ENCODE data around the gene UBE2C. TPM values are rescaled to one million over a fixed set of nuclear protein-coding genes. Genes with fewer than 3 reads are reported as not detected.

The UBE2C gene
- total RNA-seq (2014; rRNA removed; shearing (Covaris generic)): 200 and 242 TPM in 2 replicates

GRCh38 chr20:45812157-45813005, at the start of gene UBE2C:
Gene UBE2C, plus strand, starts transcription at chr20:45812644. Its CDS starts 52 bp downstream, at chr20:45812696.

GRCh38 chr20:45827030-45827652, 14.7 kb downstream of the UBE2C start, which contains the start of gene TNNC2:
Gene TNNC2, minus strand, starts transcription at chr20:45827312. Its CDS starts 64 bp downstream, at chr20:45827248.

GRCh38 chr20:45833030-45833882, 20.8 kb downstream of the UBE2C start, which contains the start of gene SNX21:
Gene SNX21, plus strand, starts transcription at chr20:45833799. Its CDS starts 121 bp downstream, at chr20:45833920.

GRCh38 chr20:45857114-45857881, 44.9 kb downstream of the UBE2C start, which contains the start of the genes ACOT8 and ZSWIM3:
Gene ACOT8, minus strand, starts transcription at chr20:45857392. Its CDS starts 77 bp downstream, at chr20:45857315.
Gene ZSWIM3, plus strand, starts transcription at chr20:45857614. Its CDS starts 212 bp downstream, at chr20:45857826.

Small RNAs within 50 kb of the gene (small RNA-seq; reads per million reads assigned to genes)
- not detected for gene RNU6ATAC38P

Other genes starting within 250 kb of the UBE2C start
- gene WFDC8, start 233.4 kb upstream of the UBE2C start, total RNA-seq (2014; rRNA removed; shearing (Covaris generic)): not detected in 2 replicates
- not detected in 2 replicates for gene WFDC10A, start 182.9 kb upstream of the UBE2C start, total RNA-seq (2014; rRNA removed; shearing (Covaris generic))
- not detected in 2 replicates for gene WFDC9, start 181.4 kb upstream of the UBE2C start, total RNA-seq (2014; rRNA removed; shearing (Covaris generic))
- not detected in 2 replicates for gene WFDC11, start 142.4 kb upstream of the UBE2C start, total RNA-seq (2014; rRNA removed; shearing (Covaris generic))
- not detected in 2 replicates for gene WFDC13, start 110.6 kb upstream of the UBE2C start, total RNA-seq (2014; rRNA removed; shearing (Covaris generic))
- not detected in 2 replicates for gene WFDC10B, start 107.6 kb upstream of the UBE2C start, total RNA-seq (2014; rRNA removed; shearing (Covaris generic))
- gene SPINT4, start 90.3 kb upstream of the UBE2C start, total RNA-seq (2014; rRNA removed; shearing (Covaris generic)): not detected in 2 replicates
- gene WFDC3, start 20.8 kb upstream of the UBE2C start, total RNA-seq (2014; rRNA removed; shearing (Covaris generic)): 0.41 and 1.9 TPM in 2 replicates
- gene DNTTIP1, start 20.7 kb upstream of the UBE2C start, total RNA-seq (2014; rRNA removed; shearing (Covaris generic)): 100 and 116 TPM in 2 replicates
- 1.7 TPM in 1 of 2 replicates, not detected in the other for gene TNNC2, start 14.7 kb downstream of the UBE2C start, total RNA-seq (2014; rRNA removed; shearing (Covaris generic))
- gene SNX21, start 21.2 kb downstream of the UBE2C start, total RNA-seq (2014; rRNA removed; shearing (Covaris generic)): 89.4 and 89.5 TPM in 2 replicates
- 52.4 and 54.0 TPM in 2 replicates for gene ACOT8, start 44.7 kb downstream of the UBE2C start, total RNA-seq (2014; rRNA removed; shearing (Covaris generic))
- gene ZSWIM3, start 45.0 kb downstream of the UBE2C start, total RNA-seq (2014; rRNA removed; shearing (Covaris generic)): 3.1 and 3.8 TPM in 2 replicates
- gene ZSWIM1, start 68.6 kb downstream of the UBE2C start, total RNA-seq (2014; rRNA removed; shearing (Covaris generic)): 6.6 and 13.4 TPM in 2 replicates
- 2.6 and 3.1 TPM in 2 replicates for gene SPATA25, start 75.0 kb downstream of the UBE2C start, total RNA-seq (2014; rRNA removed; shearing (Covaris generic))
- 6.0 and 6.7 TPM in 2 replicates for gene NEURL2, start 78.6 kb downstream of the UBE2C start, total RNA-seq (2014; rRNA removed; shearing (Covaris generic))
- gene CTSA, start 78.7 kb downstream of the UBE2C start, total RNA-seq (2014; rRNA removed; shearing (Covaris generic)): 59.4 and 69.5 TPM in 2 replicates
- 73.1 and 78.4 TPM in 2 replicates for gene PLTP, start 99.5 kb downstream of the UBE2C start, total RNA-seq (2014; rRNA removed; shearing (Covaris generic))
- gene PCIF1, start 122.0 kb downstream of the UBE2C start, total RNA-seq (2014; rRNA removed; shearing (Covaris generic)): 13.1 and 14.9 TPM in 2 replicates
- 32.9 and 37.4 TPM in 2 replicates for gene ZNF335, start 159.6 kb downstream of the UBE2C start, total RNA-seq (2014; rRNA removed; shearing (Covaris generic))
- gene MMP9, start 196.3 kb downstream of the UBE2C start, total RNA-seq (2014; rRNA removed; shearing (Covaris generic)): 0.11 and 0.21 TPM in 2 replicates
- gene SLC12A5, start 216.6 kb downstream of the UBE2C start, total RNA-seq (2014; rRNA removed; shearing (Covaris generic)): not detected in 2 replicates